Purkinje cell (primary cell): ENCODE data around the gene CST1. TPM values are rescaled to one million over a fixed set of nuclear protein-coding genes. Genes with fewer than 3 reads are reported as not detected.

Source experiments
- polyA plus RNA-seq: library from polyadenylated mRNA; unstranded; fragments of >200 nt; fragmentation: Nextera tagmentation; gene quantifications from 2 replicates; pipeline ENCODE4 v1.2.1, GENCODE V29; 2014

The CST1 gene
- polyA plus RNA-seq = not detected in 2 replicates

GRCh38 chr20:23750786-23751185, at the start of gene CST1:
TSS of gene CST1 (minus strand) at chr20:23750935. CDS start at chr20:23750866, 69 bp downstream.

Other genes starting within 250 kb of the CST1 start
- gene CST9L, start 182.5 kb downstream of the CST1 start, polyA plus RNA-seq = not detected in 2 replicates
- not detected in 2 replicates for gene CST9, start 145.0 kb downstream of the CST1 start, polyA plus RNA-seq
- gene CST3, start 113.0 kb downstream of the CST1 start, polyA plus RNA-seq = 138 and 167 TPM in 2 replicates
- gene CST4, start 61.9 kb downstream of the CST1 start, polyA plus RNA-seq = not detected in 2 replicates
- not detected in 2 replicates for gene CST2, start 75.8 kb upstream of the CST1 start, polyA plus RNA-seq
- not detected in 2 replicates for gene CST5, start 128.8 kb upstream of the CST1 start, polyA plus RNA-seq
- gene GGTLC1, start 237.8 kb upstream of the CST1 start, polyA plus RNA-seq = not detected in 2 replicates